Activated naive CD8-positive, alpha-beta T cell treated with anti-CD3 and anti-CD28 coated beads, Interleukin-2, amount 10 ng/mL, durations not matched to agents 7 days and 5 days (primary cell): Measurements from ENCODE around the gene SERPINA4. TPM values are rescaled to one million over a fixed set of nuclear protein-coding genes. Genes with fewer than 3 reads are reported as not detected.
A peak's percentile ranks its signal among the peaks of the same experiment; 100 is the strongest.

Experiments
- ATAC-seq: fragments of 150-1000 bp; cut with Tn5 transposase; one replicate; pipeline ENCODE4 v1.10.0; 2021; ENCODE audit warnings: low read depth, moderate library complexity
- POLR2A ChIA-PET: fragments of 350-600 bp; sonication (Branson Sonifier 250); formaldehyde crosslinking; loops from one replicate; lab custom pipeline; 2021; ENCODE audit warnings: antibody characterized with exemption; lab: Charles Lee
- DNase-seq: peaks from one replicate; pipeline ENCODE4 v3.0.0; 2021
- H3K27ac Mint-ChIP-seq: one replicate; pipeline ENCODE4 v1.8.0; 2022; ENCODE audit warnings: mild to moderate bottlenecking, mixed read lengths
- H3K27me3 Mint-ChIP-seq: one replicate; pipeline ENCODE4 v1.8.0; 2022; ENCODE audit warnings: mild to moderate bottlenecking, moderate library complexity, mixed read lengths
- H3K36me3 Mint-ChIP-seq: one replicate; pipeline ENCODE4 v1.8.0; 2021; ENCODE audit warnings: mild to moderate bottlenecking, mixed read lengths
- H3K4me1 Mint-ChIP-seq: one replicate; pipeline ENCODE4 v1.8.0; 2021; ENCODE audit warnings: mixed read lengths
- H3K4me3 Mint-ChIP-seq: one replicate; pipeline ENCODE4 v1.8.0; 2022; ENCODE audit warnings: mild to moderate bottlenecking, moderate library complexity, mixed read lengths
- H3K9me3 Mint-ChIP-seq: one replicate; pipeline ENCODE4 v1.8.0; 2021; ENCODE audit warnings: mixed read lengths
- total RNA-seq, 2 experiments: library from RNA; stranded (reverse); gene quantifications; one replicate each; pipeline ENCODE4 v1.2.3, GENCODE V29; 2021

SERPINA4 gene
- total RNA-seq, 2 experiments from 2014 or later, result not detected

DNA sequence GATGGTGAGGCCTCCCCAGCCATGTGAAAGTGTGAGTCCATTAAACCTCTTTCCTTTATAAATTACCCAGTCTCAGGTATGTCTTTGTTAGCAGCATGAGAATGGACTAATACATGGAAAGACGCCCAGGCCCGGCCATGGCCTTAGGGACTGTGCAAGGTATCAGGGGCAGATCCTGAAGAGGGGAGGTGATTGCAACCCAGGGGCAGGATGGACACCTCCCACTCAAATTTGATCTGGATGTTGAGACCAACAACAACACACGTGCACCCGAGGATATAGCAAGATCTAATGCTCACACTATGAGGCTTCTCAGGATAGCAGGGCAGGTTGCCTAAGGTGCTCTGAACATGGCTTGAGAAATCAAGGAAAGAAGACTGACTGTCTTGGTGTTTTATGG is 13.5 kb upstream of the SERPINA4 start:
- H3K27ac Mint-ChIP-seq, result no peak overlapping the region
- POLR2A ChIA-PET, result no interaction called here
- no peak for ATAC-seq
- no peak overlapping the region for H3K4me3 Mint-ChIP-seq
- no peak for DNase-seq
- no peaks in the 10 kb centered on the region for H3K4me1 Mint-ChIP-seq
- H3K36me3 Mint-ChIP-seq, result no peaks in the 10 kb centered on the region
- peaks cover 4% of the 10 kb centered on the region for H3K27me3 Mint-ChIP-seq
- no peaks in the 10 kb centered on the region for H3K9me3 Mint-ChIP-seq

DNA sequence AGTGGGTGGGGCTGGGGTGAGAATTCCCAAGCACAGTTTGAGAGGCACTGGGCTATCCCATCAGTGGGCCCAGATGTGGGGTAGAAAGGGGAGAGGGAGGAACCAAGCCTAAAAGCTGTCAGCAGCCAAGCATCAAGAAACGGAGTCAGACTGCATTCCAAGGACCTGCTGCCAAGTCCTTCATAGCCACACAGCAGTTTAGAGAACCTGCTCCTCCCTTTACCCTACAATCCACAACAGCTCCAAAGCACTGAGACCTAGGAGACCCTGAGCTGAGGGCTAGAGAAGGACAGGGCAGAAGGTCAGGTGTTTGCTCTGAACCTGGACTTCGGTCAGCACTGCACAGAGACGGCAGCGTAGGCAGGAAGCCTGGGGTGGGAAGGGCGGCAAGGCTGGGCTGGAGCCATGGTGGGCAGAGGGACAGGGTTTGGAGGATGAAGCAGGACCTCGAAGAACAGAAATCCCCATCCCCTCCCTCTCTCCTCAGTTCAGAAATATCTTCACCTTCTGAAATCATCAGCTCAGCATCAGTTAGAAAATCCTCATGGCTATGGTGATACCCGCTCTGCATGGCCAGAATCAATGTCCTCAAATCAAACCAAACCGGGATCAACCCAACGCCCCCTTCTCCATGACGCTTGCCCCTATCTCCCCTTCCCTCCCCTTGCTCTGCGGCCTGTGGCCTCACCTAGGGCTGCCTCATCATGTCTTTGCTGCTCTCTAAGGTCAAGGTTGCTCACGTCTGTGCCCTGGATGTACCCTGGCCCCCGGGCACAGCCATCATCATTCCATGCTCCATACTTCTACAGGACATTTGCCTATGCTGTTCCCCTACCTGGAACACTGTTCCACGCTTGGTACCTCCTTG is 12.9 kb upstream of the SERPINA4 start:
- H3K4me1 Mint-ChIP-seq, result no peaks in the 10 kb centered on the region
- ATAC-seq, result no peak
- no peak overlapping the region for H3K4me3 Mint-ChIP-seq
- no peak overlapping the region for H3K27ac Mint-ChIP-seq
- H3K36me3 Mint-ChIP-seq, result no peaks in the 10 kb centered on the region
- DNase-seq, result no peak
- H3K9me3 Mint-ChIP-seq, result no peaks in the 10 kb centered on the region
- peaks cover 4% of the 10 kb centered on the region for H3K27me3 Mint-ChIP-seq
- POLR2A ChIA-PET, result no interaction called here

DNA sequence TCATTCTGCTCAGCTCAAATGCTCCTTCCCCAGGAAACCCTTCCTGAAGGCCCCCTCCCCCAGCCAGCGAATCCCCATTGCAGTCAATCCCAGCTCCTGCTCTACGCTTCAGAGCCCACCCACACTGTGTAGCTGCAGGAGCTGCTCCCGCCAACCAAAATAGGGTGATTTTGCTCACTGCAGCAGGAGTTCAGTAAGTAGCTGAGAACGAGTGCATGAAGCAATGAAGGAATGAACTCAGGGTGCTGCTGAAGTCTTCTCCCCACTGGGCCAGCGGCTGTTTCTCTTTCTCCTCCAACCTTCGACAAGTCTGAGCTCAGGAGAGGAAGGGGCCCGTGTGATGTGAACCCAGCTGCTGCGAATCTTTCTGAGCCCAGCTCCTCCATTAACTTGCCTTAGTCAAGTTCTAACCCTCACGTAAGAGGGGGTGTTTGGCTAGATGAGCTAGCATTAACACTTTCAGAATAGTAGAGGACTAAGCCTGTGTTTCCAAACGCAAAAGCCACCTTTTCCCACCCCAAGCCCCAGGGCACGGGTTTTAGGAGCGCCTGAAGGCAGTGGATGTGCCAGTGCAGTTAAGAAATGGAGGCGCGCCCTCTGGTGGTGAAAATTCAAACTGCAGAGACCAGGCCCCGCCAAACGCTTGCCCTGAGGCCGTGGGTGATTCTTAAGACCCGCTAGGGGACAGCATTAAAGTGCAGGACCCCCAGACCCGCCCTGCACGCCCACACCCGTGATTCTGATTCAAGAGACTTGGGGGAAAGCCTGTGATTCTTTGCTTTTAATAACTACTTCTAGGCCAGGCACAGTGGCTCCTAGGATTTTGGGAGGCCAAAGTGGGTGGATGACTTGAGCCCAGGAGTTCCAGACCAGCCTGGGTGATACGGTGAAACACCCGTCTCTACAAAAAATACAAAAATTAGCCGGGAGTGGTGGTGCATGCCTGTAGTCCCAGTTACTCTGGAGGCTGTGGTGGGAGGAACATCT is 11.9 kb upstream of the SERPINA4 start:
- DNase-seq, result peak; percentile 68
- Mint-ChIP-seq H3K36me3 (no peaks in the 10 kb centered on the region), H3K9me3 (no peaks in the 10 kb centered on the region), H3K27ac (no peak overlapping the region), H3K4me3 (no peak overlapping the region), H3K27me3 (peaks cover 5% of the 10 kb centered on the region), H3K4me1 (no peaks in the 10 kb centered on the region)
- peak; percentile 54 for ATAC-seq
- POLR2A ChIA-PET, result no interaction called here

DNA sequence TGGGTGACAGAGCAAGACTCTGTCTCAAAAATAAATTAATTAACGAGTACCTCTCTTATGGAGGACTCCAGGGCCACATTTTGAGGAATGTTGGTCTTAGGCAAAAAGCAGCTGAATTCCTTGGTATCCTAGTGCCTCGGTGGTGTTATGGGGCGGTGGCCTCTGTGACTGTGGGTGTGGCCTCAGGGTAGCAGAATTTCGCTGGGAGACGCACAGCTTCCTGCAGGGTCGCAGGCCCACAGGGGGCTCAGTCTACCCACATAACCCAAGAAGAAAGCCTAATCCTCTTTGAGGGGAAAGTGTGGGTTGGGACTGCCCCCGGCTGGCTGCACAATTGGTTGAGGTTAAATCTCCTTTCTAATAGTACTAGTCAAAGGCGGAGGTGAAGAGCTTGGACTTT is 11.2 kb upstream of the SERPINA4 start:
- no peak for ATAC-seq
- Mint-ChIP-seq H3K4me3 (no peak overlapping the region), H3K4me1 (no peaks in the 10 kb centered on the region), H3K9me3 (no peaks in the 10 kb centered on the region), H3K36me3 (no peaks in the 10 kb centered on the region), H3K27ac (no peak overlapping the region), H3K27me3 (peaks cover 9% of the 10 kb centered on the region)
- POLR2A ChIA-PET, result no interaction called here
- DNase-seq, result no peak

DNA sequence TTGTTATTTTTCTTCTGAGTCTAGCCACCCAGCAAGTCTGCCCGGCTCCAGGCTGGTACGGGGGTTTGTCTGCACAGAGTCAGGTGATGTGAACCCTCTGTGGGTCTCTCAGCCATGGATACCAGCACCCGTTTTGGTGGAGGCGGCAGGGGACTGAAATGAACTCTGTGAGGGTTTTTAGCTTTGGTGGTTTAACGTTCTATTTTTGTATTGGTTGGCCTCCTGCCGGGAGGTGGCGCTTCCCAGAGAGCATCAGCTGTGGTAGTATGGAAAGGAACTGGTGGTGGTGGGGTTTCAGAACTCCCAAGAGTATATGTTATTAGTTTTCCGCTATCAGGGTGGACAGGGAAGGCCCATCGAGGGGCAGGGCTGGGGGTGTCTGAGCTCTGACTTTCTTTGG is 5.3 kb upstream of the SERPINA4 start:
- Mint-ChIP-seq H3K4me1 (no peaks in the 10 kb centered on the region), H3K9me3 (peaks cover 4% of the 10 kb centered on the region), H3K27ac (no peak overlapping the region), H3K27me3 (peaks cover 9% of the 10 kb centered on the region), H3K36me3 (no peaks in the 10 kb centered on the region), H3K4me3 (no peak overlapping the region)
- no peak for DNase-seq
- no peak for ATAC-seq
- POLR2A ChIA-PET, result no interaction called here

DNA sequence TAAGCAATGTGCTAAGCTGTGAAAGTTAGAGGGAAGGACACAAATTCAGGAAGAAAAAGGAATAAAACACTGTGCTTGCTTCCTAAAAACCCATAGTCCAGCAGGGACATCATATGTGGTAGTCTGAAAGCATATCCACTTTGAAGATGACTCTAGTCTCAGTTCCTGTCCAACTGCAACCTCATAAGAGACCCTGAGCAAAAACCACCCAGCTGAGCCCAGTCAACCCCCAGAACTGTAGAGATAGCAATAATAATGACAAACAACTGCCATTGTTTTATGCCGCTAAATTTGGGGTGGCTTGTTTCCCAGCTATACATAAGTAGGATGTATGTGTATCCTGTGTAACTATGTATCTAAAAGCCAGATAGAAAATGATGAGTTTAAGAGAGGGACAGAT is 3.9 kb upstream of the SERPINA4 start:
- Mint-ChIP-seq H3K27ac (no peak overlapping the region), H3K4me3 (no peak overlapping the region), H3K36me3 (no peaks in the 10 kb centered on the region), H3K4me1 (no peaks in the 10 kb centered on the region), H3K27me3 (peaks cover 7% of the 10 kb centered on the region), H3K9me3 (peaks cover 4% of the 10 kb centered on the region)
- DNase-seq (no peak), ATAC-seq (no peak)
- POLR2A ChIA-PET, result no interaction called here

DNA sequence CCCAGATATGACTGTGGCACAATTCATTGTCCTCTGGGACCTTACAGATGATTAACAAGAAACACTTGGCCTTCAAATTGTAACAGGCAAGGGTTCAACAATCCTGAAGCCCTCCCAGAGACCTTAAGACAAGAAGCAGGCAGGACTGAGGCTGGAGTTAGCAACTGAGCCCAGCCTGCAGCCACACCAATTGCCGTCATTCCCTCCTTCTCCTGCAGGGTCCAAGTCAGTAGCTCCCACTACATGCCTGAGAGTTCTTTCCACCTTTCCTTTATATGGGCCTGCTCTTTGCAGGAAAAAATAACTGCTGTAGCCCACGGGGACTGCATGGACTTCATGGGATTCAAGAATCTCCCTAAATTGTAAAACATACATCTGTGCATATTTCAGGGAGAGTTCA is 2.4 kb upstream of the SERPINA4 start:
- Mint-ChIP-seq H3K4me3 (no peak overlapping the region), H3K27me3 (peaks cover 4% of the 10 kb centered on the region), H3K27ac (no peak overlapping the region), H3K36me3 (no peaks in the 10 kb centered on the region), H3K4me1 (no peaks in the 10 kb centered on the region), H3K9me3 (peaks cover 4% of the 10 kb centered on the region)
- ATAC-seq, result no peak
- POLR2A ChIA-PET, result no interaction called here
- DNase-seq, result no peak

DNA sequence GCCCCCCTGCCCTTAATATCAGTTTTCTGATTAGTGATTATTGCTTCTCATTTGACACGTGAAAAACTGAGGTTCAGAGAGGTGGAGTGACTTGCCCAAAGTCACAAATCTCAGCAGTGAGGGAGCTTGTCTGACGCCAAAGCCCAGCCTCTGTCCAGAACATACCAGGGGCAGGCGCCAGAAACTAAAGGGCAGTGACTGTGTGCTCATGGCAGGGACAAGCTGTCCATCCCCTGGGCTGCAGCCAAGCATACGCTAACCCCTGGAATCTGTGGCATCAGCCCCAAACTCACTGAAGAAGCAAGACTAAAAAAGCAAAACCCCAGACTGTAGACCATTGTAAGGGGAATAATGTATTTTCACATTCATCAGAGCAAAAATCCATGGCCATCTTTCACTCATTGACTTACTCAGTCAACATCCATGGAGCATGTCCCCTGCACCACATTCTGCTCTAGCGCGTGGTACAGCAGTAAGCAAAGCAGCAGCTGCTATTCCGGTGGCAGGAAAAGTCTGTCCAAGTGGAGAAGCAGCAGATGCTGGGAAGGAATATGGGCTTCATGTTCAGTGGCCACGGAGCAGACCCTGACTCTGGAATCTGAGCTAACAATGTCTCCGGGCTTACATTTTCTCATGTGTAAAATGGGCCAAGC is 1.5 kb upstream of the SERPINA4 start:
- Mint-ChIP-seq H3K4me3 (no peak overlapping the region), H3K4me1 (no peaks in the 10 kb centered on the region), H3K27me3 (no peaks in the 10 kb centered on the region), H3K27ac (no peak overlapping the region), H3K36me3 (no peaks in the 10 kb centered on the region), H3K9me3 (peaks cover 4% of the 10 kb centered on the region)
- POLR2A ChIA-PET, result no interaction called here
- ATAC-seq (no peak), DNase-seq (no peak)

DNA sequence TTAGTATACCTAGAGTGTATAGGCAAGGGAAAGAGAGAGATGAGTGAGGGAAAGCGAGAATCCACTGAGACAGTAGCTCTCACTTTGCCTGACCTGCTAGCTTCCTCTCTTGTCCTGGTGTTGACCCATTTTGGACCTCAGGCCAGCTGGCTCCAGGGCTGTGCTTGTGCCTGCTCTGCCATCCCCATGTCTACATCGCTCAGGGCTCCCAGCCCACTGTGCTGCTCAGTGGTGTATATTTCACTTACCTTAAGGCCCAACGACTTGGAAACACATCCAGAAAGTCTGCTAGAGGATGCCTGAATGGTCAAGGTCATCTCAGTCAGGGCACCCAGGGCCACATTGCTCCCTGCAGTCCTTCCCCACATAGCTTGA is 964 bp upstream of the SERPINA4 start:
- peaks cover 4% of the 10 kb centered on the region for H3K9me3 Mint-ChIP-seq
- no peaks in the 10 kb centered on the region for H3K27me3 Mint-ChIP-seq
- H3K4me1 Mint-ChIP-seq, result no peaks in the 10 kb centered on the region
- ATAC-seq (no peak), DNase-seq (no peak)
- H3K27ac Mint-ChIP-seq, result no peak overlapping the region
- H3K36me3 Mint-ChIP-seq, result no peaks in the 10 kb centered on the region
- H3K4me3 Mint-ChIP-seq, result no peak overlapping the region
- POLR2A ChIA-PET, result no interaction called here

DNA sequence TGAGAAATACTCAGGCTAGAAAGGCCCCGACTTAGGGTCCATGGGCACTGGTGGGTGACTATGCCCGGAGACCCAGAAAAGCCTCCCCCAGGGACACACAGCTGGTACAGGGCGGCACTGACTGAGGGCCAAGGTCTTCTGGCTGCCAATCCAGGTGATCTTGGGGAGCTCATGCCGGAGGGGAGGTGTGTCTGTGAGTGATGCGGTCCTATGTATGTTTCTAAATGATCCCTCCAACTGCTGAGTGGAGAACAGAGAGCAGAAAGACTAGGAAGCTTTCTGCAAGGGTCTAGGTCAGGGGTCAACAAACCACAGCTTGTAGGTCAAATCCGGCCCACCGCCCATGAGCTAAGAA is 391 bp downstream of the SERPINA4 start:
- no peak for DNase-seq
- POLR2A ChIA-PET, result no interaction called here
- no peak overlapping the region for H3K4me3 Mint-ChIP-seq
- H3K9me3 Mint-ChIP-seq, result peaks cover 3% of the 10 kb centered on the region
- H3K4me1 Mint-ChIP-seq, result no peaks in the 10 kb centered on the region
- H3K27ac Mint-ChIP-seq, result no peak overlapping the region
- no peaks in the 10 kb centered on the region for H3K36me3 Mint-ChIP-seq
- no peaks in the 10 kb centered on the region for H3K27me3 Mint-ChIP-seq
- ATAC-seq, result no peak

DNA sequence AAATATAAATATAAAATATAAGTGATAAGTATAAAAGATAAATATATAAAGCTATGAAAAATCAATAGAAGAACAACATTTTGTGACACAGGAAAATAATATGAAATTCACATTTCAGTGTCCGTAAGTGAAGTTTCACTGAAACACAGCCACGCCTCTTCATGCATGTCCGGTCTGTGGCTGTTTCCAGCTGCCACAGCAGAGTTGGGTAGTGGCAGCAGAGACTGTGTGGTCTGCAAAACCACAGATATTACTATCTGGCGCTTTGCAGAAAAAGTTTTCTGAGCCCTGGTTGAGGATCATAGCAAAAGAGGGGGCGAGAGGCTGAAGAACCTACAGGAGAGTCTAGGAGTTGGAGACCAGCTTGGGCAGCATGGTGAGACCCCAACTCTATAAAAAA is 780 bp downstream of the SERPINA4 start:
- POLR2A ChIA-PET, result no interaction called here
- ATAC-seq, result no peak
- Mint-ChIP-seq H3K27ac (no peak overlapping the region), H3K4me1 (no peaks in the 10 kb centered on the region), H3K9me3 (no peaks in the 10 kb centered on the region), H3K4me3 (no peak overlapping the region), H3K27me3 (no peaks in the 10 kb centered on the region), H3K36me3 (no peaks in the 10 kb centered on the region)
- no peak for DNase-seq

DNA sequence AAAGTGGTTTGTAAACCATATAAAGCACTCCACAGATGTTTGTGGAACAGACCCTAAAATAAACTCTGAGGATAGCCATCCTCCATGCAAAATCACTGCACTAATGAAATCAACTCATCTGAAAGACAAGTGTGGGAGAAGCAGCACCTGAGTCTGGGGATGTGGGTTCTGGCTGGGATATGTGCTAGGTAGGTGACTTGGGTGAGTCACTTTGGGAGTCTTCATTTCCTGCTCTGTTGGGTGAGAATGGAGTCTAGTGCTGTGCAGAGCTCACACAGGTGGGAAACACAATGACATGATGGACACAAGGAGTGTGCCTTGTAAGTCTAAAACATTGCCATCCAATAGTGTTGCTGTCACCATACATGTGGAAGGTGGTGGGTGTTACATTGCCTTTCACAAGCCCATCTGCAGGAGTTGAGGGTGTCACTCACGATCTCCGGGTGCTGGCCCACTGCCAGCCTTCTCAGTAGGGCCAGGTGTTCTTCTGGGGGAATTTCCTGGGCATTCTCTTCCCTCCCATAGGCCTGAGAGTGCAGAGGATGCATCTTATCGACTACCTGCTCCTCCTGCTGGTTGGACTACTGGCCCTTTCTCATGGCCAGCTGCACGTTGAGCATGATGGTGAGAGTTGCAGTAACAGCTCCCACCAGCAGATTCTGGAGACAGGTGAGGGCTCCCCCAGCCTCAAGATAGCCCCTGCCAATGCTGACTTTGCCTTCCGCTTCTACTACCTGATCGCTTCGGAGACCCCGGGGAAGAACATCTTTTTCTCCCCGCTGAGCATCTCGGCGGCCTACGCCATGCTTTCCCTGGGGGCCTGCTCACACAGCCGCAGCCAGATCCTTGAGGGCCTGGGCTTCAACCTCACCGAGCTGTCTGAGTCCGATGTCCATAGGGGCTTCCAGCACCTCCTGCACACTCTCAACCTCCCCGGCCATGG is 2.0 kb downstream of the SERPINA4 start:
- POLR2A ChIA-PET, result no interaction called here
- Mint-ChIP-seq H3K36me3 (no peaks in the 10 kb centered on the region), H3K27ac (no peak overlapping the region), H3K4me3 (no peak overlapping the region), H3K27me3 (no peaks in the 10 kb centered on the region), H3K4me1 (no peaks in the 10 kb centered on the region), H3K9me3 (no peaks in the 10 kb centered on the region)
- ATAC-seq (no peak), DNase-seq (no peak)

DNA sequence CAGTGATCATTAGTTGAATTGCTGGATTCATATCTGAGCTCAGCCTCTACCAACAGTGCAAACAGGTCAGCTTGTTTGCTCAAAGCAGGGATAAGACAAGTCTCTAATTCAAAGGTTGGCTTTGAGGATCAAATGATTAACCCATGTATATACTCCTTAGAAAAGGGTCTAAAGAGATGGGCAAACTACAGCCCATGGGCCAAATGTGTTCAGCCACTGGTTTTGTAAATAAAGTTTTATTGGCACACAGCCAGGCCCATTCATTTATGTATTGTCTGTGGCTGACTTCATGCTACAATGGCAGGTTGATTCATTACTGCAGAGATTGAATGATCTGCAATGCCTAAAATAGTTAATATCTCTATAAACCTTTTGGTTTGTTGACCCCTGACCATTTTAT is 3.1 kb downstream of the SERPINA4 start:
- no peak for DNase-seq
- POLR2A ChIA-PET, result no interaction called here
- no peak for ATAC-seq
- Mint-ChIP-seq H3K36me3 (no peaks in the 10 kb centered on the region), H3K9me3 (no peaks in the 10 kb centered on the region), H3K4me1 (no peaks in the 10 kb centered on the region), H3K27me3 (no peaks in the 10 kb centered on the region), H3K4me3 (no peak overlapping the region), H3K27ac (no peak overlapping the region)
